Measurements from ENCODE around the gene PIGR. TPM values are rescaled to one million over a fixed set of nuclear protein-coding genes. Genes with fewer than 3 reads are reported as not detected.

PIGR gene
- polyA plus RNA-seq, 1 of the 3 experiments (the other 2 are of a cell fraction) = not detected

GRCh38 chr1:206963119-206963712 is 16.9 kb upstream of the PIGR start:
- WGBS (ENCODE audit: low lambda C conversion rate) = 48% methylated on average over 5 of the region's 5 CpGs
- DNase-seq = no peak

GRCh38 chr1:206962272-206962671 is 16.0 kb upstream of the PIGR start:
- Histone ChIP-seq H2AFZ (ENCODE audit: low read depth) (no peak overlapping the region), H4K20me1 (ENCODE audit: insufficient read depth) (no peaks in the 10 kb centered on the region), H3K27me3 (ENCODE audit: insufficient read depth) (peaks cover 31% of the 10 kb centered on the region; the same call in 1 of the 2 replicates), H3F3A (replicated peaks; ENCODE audit: insufficient read depth) (no peaks in the 10 kb centered on the region), H3K9me3 (no peaks in the 10 kb centered on the region), H3K4me1 (ENCODE audit: control insufficient read depth in 1 of 2, insufficient read depth in 2 of 2, low read depth in 1 of 2, low read length in 1 of 2) (no peaks in the 10 kb centered on the region), H3K4me3 (ENCODE audit: low read depth in 2 of 2, low read length in 1 of 2) (no peak overlapping the region), H3K79me2 (ENCODE audit: insufficient read depth) (no peaks in the 10 kb centered on the region), H3K4me2 (no peak overlapping the region), H3K36me3 (replicated peaks in 1 of 2; ENCODE audit: control insufficient read depth in 1 of 2, insufficient read depth in 2 of 2, low read length in 1 of 2) (no peaks in the 10 kb centered on the region), H3K9ac (no peak overlapping the region), H3K27ac (ENCODE audit: low read depth in 2 of 2, low read length in 1 of 2) (no peak overlapping the region), H3K9me2 (no peaks in the 10 kb centered on the region)
- WGBS (ENCODE audit: low lambda C conversion rate) = 47% methylated on average over 7 of the region's 7 CpGs
- ChIA-PET POLR2A (no interaction called here), CTCF (interaction anchor here (1.3 kb wide), 1 partner anchor 19 kb away, joined by 3 read pairs; no protein-coding TSS in a partner anchor)
- no peak for DNase-seq
- no peak for TF ChIP-seq MAX (IDR thresholded peaks at IDR 0.05; ENCODE audit: low read depth)
- TF ChIP-seq RCOR1 (IDR thresholded peaks at IDR 0.05; ENCODE audit: low read length) = no peak
- TF ChIP-seq FOSL2 (IDR thresholded peaks at IDR 0.05; ENCODE audit: borderline replicate concordance, low read depth) = no peak
- no peak for TF ChIP-seq POLR2AphosphoS5 (IDR thresholded peaks at IDR 0.05; ENCODE audit: low read depth, low read length)
- no peak for TF ChIP-seq SMC3 (IDR thresholded peaks at IDR 0.05; ENCODE audit: low read depth, low read length)
- no peak for TF ChIP-seq ZBTB33 (IDR thresholded peaks at IDR 0.05; ENCODE audit: borderline replicate concordance, low read depth)
- no peak for TF ChIP-seq CTCF (IDR thresholded peaks at IDR 0.05)

More at GRCh38 chr1:206963119-206963712, 16.9 kb upstream of the PIGR start:
- H3F3A ChIP-seq (replicated peaks; ENCODE audit: insufficient read depth) = no peaks in the 10 kb centered on the region
- peaks cover 27% of the 10 kb centered on the region; the same call in 1 of the 2 replicates for H3K27me3 ChIP-seq (ENCODE audit: insufficient read depth)
- no peak overlapping the region for H3K4me3 ChIP-seq (ENCODE audit: low read depth in 2 of 2, low read length in 1 of 2)
- no peak overlapping the region for H3K27ac ChIP-seq (ENCODE audit: low read depth in 2 of 2, low read length in 1 of 2)
- H3K36me3 ChIP-seq (replicated peaks in 1 of 2; ENCODE audit: control insufficient read depth in 1 of 2, insufficient read depth in 2 of 2, low read length in 1 of 2) = no peaks in the 10 kb centered on the region
- H3K9me3 ChIP-seq = no peaks in the 10 kb centered on the region
- TF ChIP-seq CHD2 (IDR thresholded peaks at IDR 0.05; ENCODE audit: low read length, partially characterized antibody) (no peak), GATA2 (CRISPR knock-in tag; IDR thresholded peaks at IDR 0.05) (no peak), JUND (IDR thresholded peaks at IDR 0.05) (no peak), RCOR1 (IDR thresholded peaks at IDR 0.05; ENCODE audit: low read length) (no peak), NFIC (IDR thresholded peaks at IDR 0.05; ENCODE audit: borderline replicate concordance) (no peak), POLR2AphosphoS5 (IDR thresholded peaks at IDR 0.05; ENCODE audit: low read depth, low read length) (no peak), FOXM1 (IDR thresholded peaks at IDR 0.05; ENCODE audit: low read depth) (no peak), TCF12 (IDR thresholded peaks at IDR 0.05) (no peak), NRF1 (IDR thresholded peaks at IDR 0.05; ENCODE audit: low read depth, low read length) (no peak), USF1 (IDR thresholded peaks at IDR 0.05; ENCODE audit: borderline replicate concordance, low read depth) (no peak), YY1 (IDR thresholded peaks at IDR 0.05; ENCODE audit: low read depth) (no peak), EP300 (IDR thresholded peaks at IDR 0.05; ENCODE audit: borderline replicate concordance in 1 of 2, low read depth in 1 of 2, low read length in 1 of 2) (no peak), EZH2phosphoT487 (IDR thresholded peaks at IDR 0.05; ENCODE audit: borderline replicate concordance, low read depth) (no peak), RFX5 (IDR thresholded peaks at IDR 0.05; ENCODE audit: low read length) (no peak), RXRA (IDR thresholded peaks at IDR 0.05; ENCODE audit: borderline replicate concordance, low read depth) (no peak), FOXJ3 (CRISPR knock-in tag; IDR thresholded peaks at IDR 0.05) (no peak), IRF3 (IDR thresholded peaks at IDR 0.05; ENCODE audit: low read depth, low read length) (no peak), PBX3 (IDR thresholded peaks at IDR 0.05) (no peak)
- no peaks in the 10 kb centered on the region for H3K79me2 ChIP-seq (ENCODE audit: insufficient read depth)
- no peak overlapping the region for H2AFZ ChIP-seq (ENCODE audit: low read depth)
- H3K9ac ChIP-seq = no peak overlapping the region
- no peak overlapping the region for H3K4me2 ChIP-seq
- POLR2A ChIA-PET = no interaction called here
- no peaks in the 10 kb centered on the region for H3K9me2 ChIP-seq
- no peaks in the 10 kb centered on the region for H4K20me1 ChIP-seq (ENCODE audit: insufficient read depth)
- no peaks in the 10 kb centered on the region for H3K4me1 ChIP-seq (ENCODE audit: control insufficient read depth in 1 of 2, insufficient read depth in 2 of 2, low read depth in 1 of 2, low read length in 1 of 2)
- CTCF ChIA-PET = interaction anchor here (1.3 kb wide), 1 partner anchor 20 kb away, joined by 3 read pairs; no protein-coding TSS in a partner anchor

All from SK-N-SH (cell line).